ENCODE data around the gene MCF2L. TPM values are rescaled to one million over a fixed set of nuclear protein-coding genes. Genes with fewer than 3 reads are reported as not detected.

MCF2L gene
- total RNA-seq, 1 experiment from 2014 or later = 22.1 TPM

DNA sequence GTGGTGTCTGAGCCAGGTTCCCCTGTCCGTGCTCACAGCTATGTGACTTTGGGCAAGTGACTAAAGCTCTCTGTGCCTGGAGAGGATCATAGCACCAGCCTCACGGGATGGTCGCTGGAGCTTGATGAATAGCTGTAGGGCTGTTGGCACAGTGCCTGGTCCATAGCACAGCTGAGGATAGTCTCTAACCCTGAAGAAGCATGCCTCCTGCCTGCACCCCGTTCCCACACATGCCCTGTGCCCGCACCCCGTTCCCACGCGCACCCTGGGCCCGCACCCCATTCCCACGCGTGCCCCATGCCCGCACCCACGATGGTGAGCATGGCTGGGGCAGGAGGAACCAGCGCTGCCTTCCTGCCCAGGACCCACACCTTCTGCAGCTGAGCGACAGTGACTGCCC is 72.9 kb downstream of the MCF2L start:
- Mint-ChIP-seq H3K4me3 (ENCODE audit: unreplicated experiment) (no peak overlapping the region), H3K9me3 (ENCODE audit: unreplicated experiment) (no peaks in the 10 kb centered on the region), H3K27me3 (ENCODE audit: insufficient read depth, unreplicated experiment) (no peaks in the 10 kb centered on the region), H3K36me3 (ENCODE audit: insufficient read depth, unreplicated experiment) (no peaks in the 10 kb centered on the region), H3K4me1 (ENCODE audit: low read depth, unreplicated experiment) (no peaks in the 10 kb centered on the region), H3K27ac (ENCODE audit: unreplicated experiment) (no peak overlapping the region)
- Histone ChIP-seq H3K4me3 (ENCODE audit: low read depth, low read length) (no peak overlapping the region), H3K4me1 (no peaks in the 10 kb centered on the region), H3K9me3 (0 out of 2 replicates have a peak, but pooled peaks cover 3% of the 10 kb centered on the region), H3K36me3 (ENCODE audit: control insufficient read depth, insufficient read depth, low read length) (no peaks in the 10 kb centered on the region), H3K27me3 (replicated peaks; ENCODE audit: control insufficient read depth, insufficient read depth, low read length) (no peaks in the 10 kb centered on the region)
- ChIA-PET CTCF (no interaction called here), POLR2A (no interaction called here)
- intact Hi-C loops (cut with micrococcal nuclease; ENCODE audit: unreplicated experiment) = no loop called here
- TF ChIP-seq, protein P1, sequence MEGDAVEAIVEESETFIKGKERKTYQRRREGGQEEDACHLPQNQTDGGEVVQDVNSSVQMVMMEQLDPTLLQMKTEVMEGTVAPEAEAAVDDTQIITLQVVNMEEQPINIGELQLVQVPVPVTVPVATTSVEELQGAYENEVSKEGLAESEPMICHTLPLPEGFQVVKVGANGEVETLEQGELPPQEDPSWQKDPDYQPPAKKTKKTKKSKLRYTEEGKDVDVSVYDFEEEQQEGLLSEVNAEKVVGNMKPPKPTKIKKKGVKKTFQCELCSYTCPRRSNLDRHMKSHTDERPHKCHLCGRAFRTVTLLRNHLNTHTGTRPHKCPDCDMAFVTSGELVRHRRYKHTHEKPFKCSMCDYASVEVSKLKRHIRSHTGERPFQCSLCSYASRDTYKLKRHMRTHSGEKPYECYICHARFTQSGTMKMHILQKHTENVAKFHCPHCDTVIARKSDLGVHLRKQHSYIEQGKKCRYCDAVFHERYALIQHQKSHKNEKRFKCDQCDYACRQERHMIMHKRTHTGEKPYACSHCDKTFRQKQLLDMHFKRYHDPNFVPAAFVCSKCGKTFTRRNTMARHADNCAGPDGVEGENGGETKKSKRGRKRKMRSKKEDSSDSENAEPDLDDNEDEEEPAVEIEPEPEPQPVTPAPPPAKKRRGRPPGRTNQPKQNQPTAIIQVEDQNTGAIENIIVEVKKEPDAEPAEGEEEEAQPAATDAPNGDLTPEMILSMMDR (IDR thresholded peaks at IDR 0.05; ENCODE audit: insufficient read depth in 1 of 2, low read depth in 1 of 2, low read length in 1 of 2, severe bottlenecking in 1 of 2, unreplicated experiment in 1 of 2) = no peak
- no TSS peak for BruUV-seq (replicated peaks)
- no peak for DNase-seq

DNA sequence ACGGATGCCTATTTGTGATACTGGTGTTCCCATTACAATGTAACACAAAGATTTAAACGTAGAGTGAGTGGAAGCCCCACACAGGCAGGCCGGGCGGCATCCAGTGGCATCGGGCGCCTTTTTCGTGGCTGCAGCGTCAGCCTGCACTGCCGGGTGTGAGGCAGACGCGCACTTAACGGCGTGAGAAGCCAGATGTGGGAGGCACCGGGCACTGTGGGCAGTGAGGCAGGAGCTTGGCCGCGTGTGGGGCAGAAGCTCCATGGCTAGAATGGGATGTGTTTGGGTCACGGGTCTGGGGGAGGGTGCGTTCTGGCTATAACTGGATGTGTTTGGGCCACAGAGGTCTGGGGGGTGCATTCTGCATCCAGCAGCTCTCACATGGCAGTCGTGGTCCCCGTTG is 73.4 kb downstream of the MCF2L start:
- no peaks in the 10 kb centered on the region for H3K27me3 ChIP-seq (replicated peaks; ENCODE audit: control insufficient read depth, insufficient read depth, low read length)
- no TSS peak for BruUV-seq (replicated peaks)
- no peaks in the 10 kb centered on the region for H3K36me3 ChIP-seq (ENCODE audit: control insufficient read depth, insufficient read depth, low read length)
- intact Hi-C loops (cut with micrococcal nuclease; ENCODE audit: unreplicated experiment) = no loop called here
- ChIA-PET CTCF (no interaction called here), POLR2A (no interaction called here)
- no peak overlapping the region for H3K4me3 ChIP-seq (ENCODE audit: low read depth, low read length)
- no peak for DNase-seq
- H3K36me3 Mint-ChIP-seq (ENCODE audit: insufficient read depth, unreplicated experiment) = no peaks in the 10 kb centered on the region
- H3K4me1 ChIP-seq = no peaks in the 10 kb centered on the region
- H3K4me3 Mint-ChIP-seq (ENCODE audit: unreplicated experiment) = no peak overlapping the region
- no peaks in the 10 kb centered on the region for H3K27me3 Mint-ChIP-seq (ENCODE audit: insufficient read depth, unreplicated experiment)
- no peaks in the 10 kb centered on the region for H3K4me1 Mint-ChIP-seq (ENCODE audit: low read depth, unreplicated experiment)
- H3K27ac Mint-ChIP-seq (ENCODE audit: unreplicated experiment) = no peak overlapping the region
- H3K9me3 ChIP-seq = 0 out of 2 replicates have a peak, but pooled peaks cover 3% of the 10 kb centered on the region
- TF ChIP-seq, protein P1 (IDR thresholded peaks at IDR 0.05; ENCODE audit: insufficient read depth in 1 of 2, low read depth in 1 of 2, low read length in 1 of 2, severe bottlenecking in 1 of 2, unreplicated experiment in 1 of 2) = no peak
- H3K9me3 Mint-ChIP-seq (ENCODE audit: unreplicated experiment) = no peaks in the 10 kb centered on the region

DNA sequence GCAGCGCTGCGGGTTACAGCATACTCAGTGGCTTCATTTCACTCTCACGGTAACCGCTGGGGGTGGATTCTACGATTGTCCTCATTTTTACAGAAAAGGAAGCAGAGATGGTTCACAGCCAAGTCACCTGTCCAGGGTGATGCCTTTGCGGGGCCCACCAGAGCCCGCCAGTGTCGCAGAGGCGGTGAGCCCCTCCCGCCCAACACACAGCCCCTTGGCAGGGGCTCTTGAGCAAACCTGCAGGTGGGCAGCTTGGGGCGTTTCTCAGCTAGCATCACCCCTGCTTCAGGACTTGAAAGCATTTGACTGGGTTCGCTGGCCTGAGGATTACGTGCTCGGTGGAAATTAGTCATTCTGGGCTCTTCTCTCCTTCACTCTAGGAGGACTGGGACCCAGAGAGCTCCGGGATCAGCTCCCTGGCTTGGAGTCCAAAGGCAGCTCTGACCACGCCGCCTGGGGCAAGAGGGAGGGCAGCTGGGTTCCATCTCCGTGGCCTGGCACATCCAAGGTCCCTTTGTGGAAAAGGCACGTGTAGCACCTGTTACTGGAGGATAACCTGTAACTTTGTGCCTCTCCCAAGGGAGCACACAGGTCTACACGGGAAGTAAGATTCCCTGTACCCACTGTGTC is 74.1 kb downstream of the MCF2L start:
- no TSS peak for BruUV-seq (replicated peaks)
- H3K9me3 ChIP-seq = no peaks in the 10 kb centered on the region
- ChIA-PET CTCF (no interaction called here), POLR2A (no interaction called here)
- no peak for DNase-seq
- intact Hi-C loops (cut with micrococcal nuclease; ENCODE audit: unreplicated experiment) = no loop called here
- Mint-ChIP-seq H3K4me3 (ENCODE audit: unreplicated experiment) (no peak overlapping the region), H3K9me3 (ENCODE audit: unreplicated experiment) (no peaks in the 10 kb centered on the region), H3K27ac (ENCODE audit: unreplicated experiment) (no peak overlapping the region), H3K27me3 (ENCODE audit: insufficient read depth, unreplicated experiment) (no peaks in the 10 kb centered on the region), H3K36me3 (ENCODE audit: insufficient read depth, unreplicated experiment) (no peaks in the 10 kb centered on the region), H3K4me1 (ENCODE audit: low read depth, unreplicated experiment) (no peaks in the 10 kb centered on the region)
- no peaks in the 10 kb centered on the region for H3K36me3 ChIP-seq (ENCODE audit: control insufficient read depth, insufficient read depth, low read length)
- TF ChIP-seq, protein P1 (IDR thresholded peaks at IDR 0.05; ENCODE audit: insufficient read depth in 1 of 2, low read depth in 1 of 2, low read length in 1 of 2, severe bottlenecking in 1 of 2, unreplicated experiment in 1 of 2) = no peak
- no peaks in the 10 kb centered on the region for H3K27me3 ChIP-seq (replicated peaks; ENCODE audit: control insufficient read depth, insufficient read depth, low read length)
- H3K4me1 ChIP-seq = no peaks in the 10 kb centered on the region
- H3K4me3 ChIP-seq (ENCODE audit: low read depth, low read length) = no peak overlapping the region

All from Caco-2 (cell line).